ENCODE results near the gene ECHS1.
"Not testable (repeated sequence)": the region's sequence is repeated elsewhere in the genome, so short reads cannot be mapped to it uniquely, and the experiment has no call there.

The ECHS1 gene

GRCh38 chr10:133397938-133398337, 24.8 kb upstream of the ECHS1 start:
- DNase-seq = no peak

GRCh38 chr10:133396035-133396624, 23.0 kb upstream of the ECHS1 start:
- DNase-seq = no peak

DNA sequence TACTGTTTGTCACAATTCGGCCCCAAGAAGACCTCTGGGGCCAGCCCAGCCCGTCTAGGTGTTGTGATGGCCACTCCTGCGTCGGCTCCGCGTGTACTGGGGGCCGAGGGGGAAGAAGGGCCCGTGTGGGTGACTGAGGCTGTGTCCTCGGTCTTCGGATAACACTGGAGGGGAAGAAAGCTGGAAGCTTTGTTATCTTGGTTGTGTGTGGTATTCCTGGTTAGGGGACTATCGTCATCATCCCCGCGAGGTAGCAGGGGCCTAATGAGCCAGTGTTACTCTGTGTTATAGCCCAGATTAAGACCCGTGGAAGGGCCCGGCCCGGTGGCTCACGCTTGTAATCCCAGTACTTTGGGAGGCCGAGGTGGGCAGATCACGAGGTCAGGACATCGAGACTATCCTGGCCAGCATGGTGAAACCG, 21.7 kb upstream of the ECHS1 start:
- DNase-seq = no peak

DNA sequence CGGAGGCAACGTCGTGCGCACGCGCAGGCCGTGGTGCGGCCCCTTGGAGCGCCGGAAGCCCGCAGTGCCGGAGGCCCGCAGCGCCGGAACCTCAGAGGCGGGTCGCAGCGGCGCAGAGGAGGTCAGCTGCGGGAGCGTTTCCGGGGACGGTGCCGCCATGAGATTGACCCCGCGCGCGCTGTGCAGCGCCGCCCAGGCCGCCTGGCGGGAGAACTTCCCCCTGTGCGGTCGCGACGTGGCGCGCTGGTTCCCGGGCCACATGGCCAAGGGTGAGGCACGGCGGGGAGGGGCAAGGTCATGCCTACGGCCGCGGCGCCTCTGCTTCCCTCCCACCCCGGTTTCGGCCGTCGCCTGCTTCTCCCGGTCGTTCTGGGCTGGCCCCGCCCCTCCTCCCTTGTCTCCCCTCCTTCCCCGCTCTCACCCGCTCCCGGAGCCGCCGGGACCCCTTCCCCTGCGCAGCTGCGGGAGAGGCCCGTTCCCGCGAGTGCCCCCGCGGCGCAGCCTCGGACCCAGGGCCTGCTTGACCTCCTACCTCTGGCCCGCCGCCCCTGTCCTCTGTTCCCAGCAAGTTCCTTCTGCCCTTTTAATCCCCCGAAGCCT, 21.0 kb upstream of the ECHS1 start, which contains the start of gene MTG1:
Gene MTG1, plus strand, starts transcription at position 94 of the 600 bp plus-strand sequence. Its CDS starts 64 bp downstream, at position 158.
- peak; percentile 96 for DNase-seq

DNA sequence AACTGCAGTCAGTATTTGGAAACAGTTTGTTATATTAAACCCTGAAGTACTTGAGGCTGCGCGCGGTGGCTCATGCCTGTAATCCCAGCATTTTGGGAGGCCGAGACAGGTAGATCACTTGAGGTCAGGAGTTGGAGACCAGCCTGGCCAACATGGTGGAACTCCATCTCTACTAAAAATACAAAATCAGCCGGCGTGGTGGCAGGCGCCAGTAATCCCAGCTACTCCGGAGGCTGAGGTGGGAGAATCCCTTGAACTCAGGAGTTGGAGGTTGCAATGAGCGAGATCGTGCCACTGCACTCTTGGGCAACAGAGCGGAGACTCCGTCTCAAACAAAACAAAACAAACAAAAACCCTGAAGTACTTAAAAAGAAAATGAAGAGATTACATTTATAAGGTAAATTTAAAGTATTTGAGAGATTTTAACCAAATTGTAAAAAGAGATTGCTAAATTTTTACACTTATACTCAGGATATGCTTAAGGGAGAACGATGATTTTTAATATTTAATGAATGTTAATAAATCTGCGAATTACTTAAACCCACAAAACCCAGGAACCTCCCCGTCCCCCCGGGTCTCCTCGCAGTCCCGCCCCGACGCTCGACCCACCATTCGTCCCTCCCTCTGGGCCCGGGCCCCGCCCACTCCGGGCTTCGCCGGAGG, 20.4 kb upstream of the ECHS1 start:
- DNase-seq = no peak

GRCh38 chr10:133391761-133392518, 18.8 kb upstream of the ECHS1 start:
- no peak for DNase-seq

DNA sequence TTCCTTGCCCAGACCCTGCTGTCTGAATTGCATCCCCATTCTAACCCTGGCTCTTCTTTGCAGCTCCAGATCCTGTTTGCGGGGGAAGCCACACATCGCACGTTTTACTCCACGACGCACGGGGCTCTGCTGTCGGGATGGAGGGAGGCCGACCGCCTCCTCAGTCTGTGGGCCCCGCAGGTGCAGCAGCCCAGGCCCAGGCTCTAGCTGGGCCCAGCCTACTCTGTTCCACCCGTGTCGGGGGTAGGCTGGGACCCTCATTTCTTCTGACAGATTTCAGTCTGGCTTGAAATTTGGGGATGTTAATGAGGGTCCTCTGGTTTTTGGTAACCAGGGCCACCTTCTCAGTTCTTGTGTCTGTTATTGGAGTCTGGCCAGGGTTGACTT, 18.1 kb upstream of the ECHS1 start:
- DNase-seq = no peak

GRCh38 chr10:133390597-133391248, 17.6 kb upstream of the ECHS1 start:
- no peak for DNase-seq

DNA sequence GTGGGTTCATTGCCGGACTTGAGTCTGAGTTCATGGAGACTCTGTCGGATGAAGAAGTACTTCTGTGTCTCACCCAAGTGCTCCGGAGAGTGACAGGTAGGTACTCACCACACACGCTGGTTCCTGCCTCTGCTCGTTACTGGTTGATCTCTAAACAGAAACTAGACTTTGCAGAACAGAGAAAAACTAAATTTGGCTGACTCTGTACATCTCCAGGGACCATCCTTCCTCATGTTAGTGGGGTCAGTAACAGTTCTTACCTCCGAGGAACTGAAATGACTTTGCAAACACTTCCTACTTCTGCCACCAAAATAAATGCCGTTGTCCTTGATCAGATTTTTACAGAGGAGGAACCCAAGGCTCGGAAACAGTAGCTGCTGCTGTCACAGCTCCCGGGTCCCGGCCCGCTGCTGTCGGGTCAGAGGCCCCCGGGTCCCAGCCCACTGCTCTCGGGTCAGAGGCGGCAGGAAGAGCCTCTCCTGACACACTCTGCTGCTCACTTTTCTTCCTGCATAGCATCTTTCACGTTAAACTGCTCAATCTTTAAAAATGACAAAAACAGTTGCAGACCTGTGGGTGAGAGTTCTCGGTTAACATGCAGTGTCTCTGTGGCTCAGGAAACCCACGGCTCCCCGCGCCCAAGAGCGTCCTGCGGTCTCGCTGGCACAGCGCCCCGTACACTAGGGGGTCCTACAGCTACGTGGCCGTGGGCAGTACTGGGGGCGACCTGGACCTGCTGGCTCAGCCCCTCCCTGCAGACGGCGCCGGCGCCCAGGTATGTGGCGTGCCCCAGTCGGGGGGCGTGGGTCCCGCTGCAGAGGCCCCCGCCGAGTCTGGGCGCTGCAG, 16.0 kb upstream of the ECHS1 start:
- DNase-seq = peak; percentile 32

DNA sequence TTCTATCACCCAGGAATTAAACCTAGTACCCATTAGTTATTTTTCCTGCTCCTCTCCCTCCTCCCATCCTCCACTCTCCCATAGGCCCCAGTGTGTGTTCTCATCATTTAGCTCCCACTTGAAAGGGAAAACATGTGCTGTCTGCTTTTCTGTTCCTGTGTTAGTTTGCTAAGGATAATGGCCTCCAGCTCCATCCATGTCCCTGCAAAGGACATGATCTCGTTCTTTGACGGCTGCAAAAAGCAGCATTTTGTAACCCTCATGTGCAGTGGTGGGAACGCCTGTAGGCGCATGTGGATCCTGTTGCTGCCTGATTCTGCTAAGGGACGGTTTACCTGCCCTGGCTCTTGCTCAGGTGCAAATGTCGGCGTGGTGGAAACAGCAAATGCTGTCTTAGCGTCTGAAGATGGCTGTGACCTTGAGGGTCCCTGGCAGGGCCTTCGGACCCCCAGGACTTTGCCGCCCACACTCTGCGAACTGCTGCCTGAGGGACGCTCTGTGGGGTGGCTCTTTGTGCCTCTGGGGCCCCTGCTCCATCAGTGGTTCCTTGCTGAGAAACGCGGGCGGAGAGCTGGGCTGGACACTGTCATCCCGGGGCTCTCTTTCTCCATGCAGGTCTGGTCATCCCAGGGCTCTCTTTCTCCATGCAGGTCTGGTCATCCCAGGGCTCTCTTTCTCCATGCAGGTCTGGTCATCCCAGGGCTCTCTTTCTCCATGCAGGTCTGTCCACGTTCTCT, 15.2 kb upstream of the ECHS1 start:
- DNase-seq = no peak

DNA sequence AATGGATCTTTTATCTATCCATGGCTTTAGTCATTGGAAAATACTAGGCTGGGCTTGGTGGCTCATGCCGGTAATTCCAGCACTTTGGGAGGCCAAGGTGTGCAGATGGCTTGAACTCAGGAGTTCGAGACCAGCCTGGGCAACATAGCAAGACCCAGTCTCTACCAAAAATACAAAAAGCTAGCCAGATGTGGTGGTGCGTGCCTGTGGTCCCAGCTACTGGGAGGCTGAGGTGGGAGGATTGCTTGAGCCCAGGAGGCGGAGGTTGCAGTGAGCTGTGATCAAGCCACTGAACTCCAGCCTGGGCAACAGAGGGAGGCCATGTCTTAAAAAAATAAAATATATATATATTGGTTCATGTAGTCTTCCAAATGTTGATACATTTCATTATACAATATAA, 13.8 kb upstream of the ECHS1 start:
- DNase-seq = not testable (repeated sequence)

GRCh38 chr10:133385214-133385613, 12.1 kb upstream of the ECHS1 start:
- no peak for DNase-seq

DNA sequence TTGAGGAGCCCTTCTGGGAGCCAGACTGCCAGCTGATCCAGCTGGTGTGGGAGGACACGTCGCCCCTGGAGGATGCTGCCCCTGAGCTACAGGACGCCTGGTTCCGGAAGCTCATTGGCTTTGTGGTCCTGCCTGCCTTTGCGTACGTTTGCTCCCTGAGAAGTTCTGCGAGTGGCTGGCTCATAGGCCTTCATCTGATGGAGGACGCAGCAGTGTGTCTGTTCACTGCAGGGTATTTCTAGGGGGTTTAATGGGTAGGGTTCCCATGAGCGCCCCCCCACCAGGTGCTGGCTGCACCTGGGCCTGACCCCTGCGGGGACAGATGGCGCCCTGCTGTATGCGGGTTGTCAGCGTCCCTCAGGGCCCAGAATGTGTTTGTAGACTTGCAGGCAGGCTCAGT, 10.9 kb upstream of the ECHS1 start:
- no peak for DNase-seq

DNA sequence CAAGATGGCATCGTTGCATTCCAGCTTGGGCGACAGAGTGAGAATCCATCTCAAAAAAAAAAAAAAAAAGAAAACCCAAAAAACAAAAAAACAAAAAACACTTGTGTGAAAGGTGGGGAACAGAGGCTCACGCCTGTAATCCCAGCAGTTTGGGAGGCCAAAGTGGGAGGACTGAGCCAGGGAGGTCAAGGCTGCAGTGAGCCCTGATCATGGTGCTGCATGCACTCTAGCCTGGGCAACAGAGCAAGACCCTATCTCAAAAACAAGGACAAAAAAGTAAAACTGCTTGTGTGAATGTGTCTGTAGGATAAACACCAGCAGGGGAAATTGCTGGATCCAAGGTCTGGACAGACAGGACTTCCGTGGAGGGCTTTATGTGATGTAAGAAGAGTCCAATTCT, 10.4 kb upstream of the ECHS1 start:
- DNase-seq = no peak

DNA sequence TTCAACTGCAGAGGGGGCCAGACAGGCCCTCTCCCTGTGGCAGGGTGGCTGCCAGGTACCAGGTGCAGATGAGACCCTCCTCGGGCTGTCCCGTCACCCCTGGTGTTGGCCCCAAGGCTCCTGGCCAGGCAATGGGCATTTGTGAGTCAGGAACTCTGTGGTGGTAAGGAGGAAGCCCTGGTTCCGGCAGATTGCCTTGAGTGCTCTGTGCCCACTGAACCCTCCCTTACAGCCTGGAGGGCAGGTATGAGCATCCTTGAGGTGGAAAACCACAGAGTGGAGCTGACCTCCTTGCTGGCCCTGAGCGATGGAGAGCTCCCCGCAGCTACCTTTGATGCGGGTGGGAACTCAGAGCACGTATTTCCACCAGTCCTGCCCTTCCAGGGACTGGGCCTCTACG, 7.9 kb upstream of the ECHS1 start:
- no peak for DNase-seq

GRCh38 chr10:133379801-133380666, 6.9 kb upstream of the ECHS1 start:
- DNase-seq = no peak

GRCh38 chr10:133379152-133379800, 6.1 kb upstream of the ECHS1 start, which contains the start of gene PAOX:
Gene PAOX (plus strand): TSS chr10:133379262. CDS start chr10:133379317, 55 bp downstream.
- peak; percentile 49 for DNase-seq

- peak; percentile 83 for DNase-seq
Measured at GRCh38 chr10:133378251-133379096, 5.3 kb upstream of the ECHS1 start.

DNA sequence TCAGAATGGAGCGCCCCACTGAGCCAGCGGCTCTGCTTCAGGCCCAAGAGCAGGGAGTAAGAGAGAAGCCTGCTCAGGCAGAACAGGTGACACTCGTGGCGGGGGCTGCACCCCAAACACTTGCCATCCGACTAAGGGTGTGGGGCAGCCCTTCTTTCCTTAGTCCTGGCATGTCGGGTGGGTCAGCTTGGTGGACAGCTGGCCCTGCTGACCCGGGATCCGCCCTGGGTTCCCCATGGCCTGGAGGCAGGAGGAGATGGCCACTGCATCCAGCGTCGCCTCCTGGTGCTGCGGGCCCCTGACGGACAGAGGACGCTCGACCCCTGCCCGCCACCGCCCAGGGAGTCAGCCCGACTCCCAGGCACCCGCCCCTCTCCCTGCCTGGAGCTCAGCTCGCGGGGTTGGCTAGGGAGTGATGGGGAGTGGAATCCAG, 4.7 kb upstream of the ECHS1 start:
- DNase-seq = no peak
